Activated T-cell treated with anti-CD3 and anti-CD28 coated beads, Interleukin-2, amount 50 U/mL, for 24 hours (primary cell): ENCODE data around the gene CPE.

Experiments used
- DNase-seq: peaks from one replicate; pipeline ENCODE4 v3.0.0-alpha.2; 2020
- H3K27ac Mint-ChIP-seq: 2 replicates; pipeline ENCODE4 v1.8.0; 2020; ENCODE audit warnings: mild to moderate bottlenecking, mixed read lengths
- H3K27me3 Mint-ChIP-seq: 2 replicates; pipeline ENCODE4 v1.8.0; 2020; ENCODE audit warnings: mixed read lengths
- H3K36me3 Mint-ChIP-seq: 2 replicates; pipeline ENCODE4 v1.8.0; 2020; ENCODE audit warnings: low read depth, mixed read lengths
- H3K4me1 Mint-ChIP-seq: 2 replicates; pipeline ENCODE4 v1.8.0; 2020; ENCODE audit warnings: low read depth, mixed read lengths
- H3K4me3 Mint-ChIP-seq: 2 replicates; pipeline ENCODE4 v1.8.0; 2020; ENCODE audit warnings: mild to moderate bottlenecking, moderate library complexity, mixed read lengths
- H3K9me3 Mint-ChIP-seq: 2 replicates; pipeline ENCODE4 v1.8.0; 2020; ENCODE audit warnings: mixed read lengths

CPE gene

GRCh38 chr4:165351359-165352130 is 27.3 kb upstream of the CPE start:
- Mint-ChIP-seq H3K4me3 (no peak overlapping the region), H3K27ac (no peak overlapping the region), H3K36me3 (no peaks in the 10 kb centered on the region), H3K9me3 (no peaks in the 10 kb centered on the region), H3K27me3 (peaks cover 18% of the 10 kb centered on the region), H3K4me1 (no peaks in the 10 kb centered on the region)
- DNase-seq = no peak

GRCh38 chr4:165355900-165356300 is 22.9 kb upstream of the CPE start:
- no peak overlapping the region for H3K27ac Mint-ChIP-seq
- no peaks in the 10 kb centered on the region for H3K36me3 Mint-ChIP-seq
- H3K4me3 Mint-ChIP-seq = no peak overlapping the region
- no peaks in the 10 kb centered on the region for H3K4me1 Mint-ChIP-seq
- DNase-seq = no peak
- peaks cover 35% of the 10 kb centered on the region for H3K27me3 Mint-ChIP-seq
- no peaks in the 10 kb centered on the region for H3K9me3 Mint-ChIP-seq

- Mint-ChIP-seq H3K27ac (no peak overlapping the region), H3K36me3 (no peaks in the 10 kb centered on the region), H3K9me3 (no peaks in the 10 kb centered on the region), H3K4me1 (no peaks in the 10 kb centered on the region), H3K4me3 (no peak overlapping the region), H3K27me3 (peaks cover 28% of the 10 kb centered on the region)
- DNase-seq = no peak
Measured at GRCh38 chr4:165359506-165359905, 19.3 kb upstream of the CPE start.

- H3K36me3 Mint-ChIP-seq = no peaks in the 10 kb centered on the region
- no peaks in the 10 kb centered on the region for H3K9me3 Mint-ChIP-seq
- no peak for DNase-seq
- no peaks in the 10 kb centered on the region for H3K4me1 Mint-ChIP-seq
- H3K27me3 Mint-ChIP-seq = peaks cover 28% of the 10 kb centered on the region
- no peak overlapping the region for H3K4me3 Mint-ChIP-seq
- H3K27ac Mint-ChIP-seq = no peak overlapping the region
Measured at GRCh38 chr4:165360041-165360695, 18.6 kb upstream of the CPE start.

- Mint-ChIP-seq H3K36me3 (no peaks in the 10 kb centered on the region), H3K27me3 (peaks cover 28% of the 10 kb centered on the region), H3K4me3 (no peak overlapping the region), H3K27ac (no peak overlapping the region), H3K9me3 (no peaks in the 10 kb centered on the region), H3K4me1 (no peaks in the 10 kb centered on the region)
- DNase-seq = no peak
Measured at GRCh38 chr4:165360985-165361670, 17.7 kb upstream of the CPE start.

GRCh38 chr4:165361810-165362209 is 17.0 kb upstream of the CPE start:
- H3K36me3 Mint-ChIP-seq = no peaks in the 10 kb centered on the region
- H3K9me3 Mint-ChIP-seq = no peaks in the 10 kb centered on the region
- H3K27me3 Mint-ChIP-seq = peaks cover 28% of the 10 kb centered on the region
- H3K4me1 Mint-ChIP-seq = no peaks in the 10 kb centered on the region
- H3K4me3 Mint-ChIP-seq = no peak overlapping the region
- DNase-seq = no peak
- H3K27ac Mint-ChIP-seq = no peak overlapping the region

GRCh38 chr4:165364452-165365080 is 14.2 kb upstream of the CPE start:
- no peaks in the 10 kb centered on the region for H3K9me3 Mint-ChIP-seq
- no peak overlapping the region for H3K4me3 Mint-ChIP-seq
- DNase-seq = no peak
- H3K27ac Mint-ChIP-seq = no peak overlapping the region
- no peaks in the 10 kb centered on the region for H3K4me1 Mint-ChIP-seq
- peaks cover 23% of the 10 kb centered on the region for H3K27me3 Mint-ChIP-seq
- H3K36me3 Mint-ChIP-seq = no peaks in the 10 kb centered on the region

GRCh38 chr4:165367040-165367439 is 11.8 kb upstream of the CPE start:
- H3K4me3 Mint-ChIP-seq = no peak overlapping the region
- no peak overlapping the region for H3K27ac Mint-ChIP-seq
- H3K9me3 Mint-ChIP-seq = no peaks in the 10 kb centered on the region
- no peak for DNase-seq
- peaks cover 4% of the 10 kb centered on the region for H3K27me3 Mint-ChIP-seq
- no peaks in the 10 kb centered on the region for H3K4me1 Mint-ChIP-seq
- H3K36me3 Mint-ChIP-seq = no peaks in the 10 kb centered on the region

- no peak for DNase-seq
- Mint-ChIP-seq H3K4me1 (no peaks in the 10 kb centered on the region), H3K4me3 (no peak overlapping the region), H3K9me3 (no peaks in the 10 kb centered on the region), H3K36me3 (no peaks in the 10 kb centered on the region), H3K27ac (no peak overlapping the region), H3K27me3 (peaks cover 5% of the 10 kb centered on the region)
Measured at GRCh38 chr4:165368114-165368513, 10.7 kb upstream of the CPE start.

GRCh38 chr4:165368567-165368966 is 10.2 kb upstream of the CPE start:
- Mint-ChIP-seq H3K27ac (no peak overlapping the region), H3K27me3 (peaks cover 7% of the 10 kb centered on the region), H3K36me3 (no peaks in the 10 kb centered on the region), H3K4me1 (no peaks in the 10 kb centered on the region), H3K4me3 (no peak overlapping the region), H3K9me3 (no peaks in the 10 kb centered on the region)
- no peak for DNase-seq

- no peaks in the 10 kb centered on the region for H3K4me1 Mint-ChIP-seq
- DNase-seq = no peak
- H3K36me3 Mint-ChIP-seq = no peaks in the 10 kb centered on the region
- peaks cover 4% of the 10 kb centered on the region for H3K9me3 Mint-ChIP-seq
- H3K4me3 Mint-ChIP-seq = no peak overlapping the region
- H3K27me3 Mint-ChIP-seq = peaks cover 12% of the 10 kb centered on the region
- no peak overlapping the region for H3K27ac Mint-ChIP-seq
Measured at GRCh38 chr4:165369522-165369921, 9.3 kb upstream of the CPE start.

GRCh38 chr4:165370530-165370929 is 8.3 kb upstream of the CPE start:
- H3K9me3 Mint-ChIP-seq = peaks cover 8% of the 10 kb centered on the region
- H3K27me3 Mint-ChIP-seq = peaks cover 22% of the 10 kb centered on the region
- no peaks in the 10 kb centered on the region for H3K36me3 Mint-ChIP-seq
- H3K4me3 Mint-ChIP-seq = no peak overlapping the region
- no peak for DNase-seq
- H3K4me1 Mint-ChIP-seq = no peaks in the 10 kb centered on the region
- no peak overlapping the region for H3K27ac Mint-ChIP-seq

GRCh38 chr4:165375465-165375864 is 3.3 kb upstream of the CPE start:
- Mint-ChIP-seq H3K4me3 (no peak overlapping the region), H3K36me3 (no peaks in the 10 kb centered on the region), H3K27me3 (peaks cover 63% of the 10 kb centered on the region), H3K27ac (no peak overlapping the region), H3K9me3 (peaks cover 8% of the 10 kb centered on the region), H3K4me1 (peaks cover 6% of the 10 kb centered on the region)
- no peak for DNase-seq

GRCh38 chr4:165378398-165378744 is 437 bp upstream of the CPE start:
- peak overlapping the region; percentile 70 for H3K4me3 Mint-ChIP-seq
- H3K27ac Mint-ChIP-seq = no peak overlapping the region
- peaks cover 80% of the 10 kb centered on the region for H3K27me3 Mint-ChIP-seq

GRCh38 chr4:165379678-165380064 is 863 bp downstream of the CPE start:
- Mint-ChIP-seq H3K36me3 (no peaks in the 10 kb centered on the region), H3K9me3 (peaks cover 2% of the 10 kb centered on the region), H3K27me3 (peaks cover 82% of the 10 kb centered on the region), H3K4me1 (peaks cover 6% of the 10 kb centered on the region), H3K4me3 (no peak overlapping the region), H3K27ac (no peak overlapping the region)
- no peak for DNase-seq

More at GRCh38 chr4:165378398-165378744, 437 bp upstream of the CPE start:
- no peaks in the 10 kb centered on the region for H3K36me3 Mint-ChIP-seq
- H3K4me1 Mint-ChIP-seq = peaks cover 6% of the 10 kb centered on the region
- H3K9me3 Mint-ChIP-seq = peaks cover 8% of the 10 kb centered on the region
- DNase-seq = no peak
